Activated CD8-positive, alpha-beta T cell treated with anti-CD3 and anti-CD28 coated beads, Interleukin-2, amount 10 ng/mL, durations not matched to agents 7 days and 5 days (primary cell): Measurements from ENCODE around the gene AMBRA1. TPM values are rescaled to one million over a fixed set of nuclear protein-coding genes. Genes with fewer than 3 reads are reported as not detected.
A peak's percentile ranks its signal among the peaks of the same experiment; 100 is the strongest.
"Not testable (repeated sequence)": the region's sequence is repeated elsewhere in the genome, so short reads cannot be mapped to it uniquely, and the experiment has no call there.

Experiments used
- ATAC-seq: fragments of 150-1000 bp; cut with Tn5 transposase; one replicate; pipeline ENCODE4 v1.10.0; 2021; ENCODE audit warnings: moderate library complexity
- CTCF ChIA-PET: fragments of 350-600 bp; sonication (Branson Sonifier 250); formaldehyde crosslinking; loops from one replicate; lab custom pipeline; 2021; ENCODE audit warnings: antibody characterized with exemption; lab: Charles Lee
- POLR2A ChIA-PET: fragments of 350-600 bp; sonication (Branson Sonifier 250); formaldehyde crosslinking; loops from one replicate; lab custom pipeline; 2021; ENCODE audit warnings: antibody characterized with exemption; lab: Charles Lee
- DNase-seq: peaks from one replicate; pipeline ENCODE4 v3.0.0-alpha.2; 2020
- H3K27ac Mint-ChIP-seq: one replicate; pipeline ENCODE4 v1.8.0; 2021; ENCODE audit warnings: mild to moderate bottlenecking, mixed read lengths
- H3K27me3 Mint-ChIP-seq: one replicate; pipeline ENCODE4 v1.8.0; 2021; ENCODE audit warnings: low read depth, mixed read lengths
- H3K36me3 Mint-ChIP-seq: one replicate; pipeline ENCODE4 v1.8.0; 2021; ENCODE audit warnings: low read depth, mixed read lengths
- H3K4me1 Mint-ChIP-seq: one replicate; pipeline ENCODE4 v1.8.0; 2021; ENCODE audit warnings: low read depth, mixed read lengths
- H3K4me3 Mint-ChIP-seq: one replicate; pipeline ENCODE4 v1.8.0; 2021; ENCODE audit warnings: mild to moderate bottlenecking, mixed read lengths
- H3K9me3 Mint-ChIP-seq: one replicate; pipeline ENCODE4 v1.8.0; 2022; ENCODE audit warnings: mixed read lengths; ENCODE audit not compliant: insufficient read depth
- total RNA-seq, 2 experiments: library from RNA; stranded (reverse); gene quantifications; one replicate each; pipeline ENCODE4 v1.2.3, GENCODE V29; 2021

The AMBRA1 gene
- total RNA-seq, 2 experiments from 2014 or later = 34.0 to 35.1 TPM

DNA sequence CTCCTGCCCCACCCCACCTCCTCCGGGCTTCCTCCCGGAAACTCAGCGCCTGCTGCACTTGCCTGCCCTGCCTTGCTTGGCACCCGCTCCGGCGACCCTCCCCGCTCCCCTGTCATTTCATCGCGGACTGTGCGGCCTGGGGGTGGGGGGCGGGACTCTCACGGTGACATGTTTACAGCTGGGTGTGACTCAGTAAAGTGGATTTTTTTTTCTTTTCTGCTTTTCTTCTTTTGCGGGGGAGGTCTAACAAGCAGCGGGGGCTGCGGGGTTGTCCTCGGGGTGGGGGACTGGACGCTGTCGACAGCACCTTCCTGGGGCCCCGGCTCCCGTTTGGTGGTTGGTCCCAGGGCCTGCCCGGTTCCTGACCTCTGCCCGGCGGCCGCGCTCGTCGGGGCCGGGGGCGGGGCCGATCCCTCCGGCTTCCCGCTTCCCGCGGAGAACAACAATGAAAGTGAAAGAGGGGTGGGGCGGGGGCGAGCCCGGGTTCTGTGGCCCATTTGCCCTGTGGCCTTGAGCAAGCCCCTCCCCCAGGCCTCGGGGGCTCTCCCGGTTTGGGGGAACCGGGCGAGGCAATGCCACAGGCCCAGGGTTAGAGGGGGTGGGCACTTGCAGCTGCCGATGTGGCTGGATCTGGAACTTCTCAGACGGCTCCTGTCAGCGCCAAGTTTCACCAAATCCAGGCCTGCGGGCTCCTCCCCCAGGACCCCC, 213.3 kb downstream of the AMBRA1 start:
- H3K4me1 Mint-ChIP-seq = peaks cover 13% of the 10 kb centered on the region
- H3K36me3 Mint-ChIP-seq = peaks cover 26% of the 10 kb centered on the region
- H3K27me3 Mint-ChIP-seq = peaks cover 7% of the 10 kb centered on the region
- peak; percentile 40 for ATAC-seq
- ChIA-PET POLR2A (no interaction called here), CTCF (interaction anchor here (0.9 to 1.7 kb wide), 2 partner anchors 8 to 28 kb away, joined by 3 to 4 read pairs; no protein-coding TSS in a partner anchor)
- DNase-seq = peak; percentile 67
- H3K4me3 Mint-ChIP-seq = peak overlapping the region; percentile 66
- peak overlapping the region; percentile 67 for H3K27ac Mint-ChIP-seq
- no peaks in the 10 kb centered on the region for H3K9me3 Mint-ChIP-seq

DNA sequence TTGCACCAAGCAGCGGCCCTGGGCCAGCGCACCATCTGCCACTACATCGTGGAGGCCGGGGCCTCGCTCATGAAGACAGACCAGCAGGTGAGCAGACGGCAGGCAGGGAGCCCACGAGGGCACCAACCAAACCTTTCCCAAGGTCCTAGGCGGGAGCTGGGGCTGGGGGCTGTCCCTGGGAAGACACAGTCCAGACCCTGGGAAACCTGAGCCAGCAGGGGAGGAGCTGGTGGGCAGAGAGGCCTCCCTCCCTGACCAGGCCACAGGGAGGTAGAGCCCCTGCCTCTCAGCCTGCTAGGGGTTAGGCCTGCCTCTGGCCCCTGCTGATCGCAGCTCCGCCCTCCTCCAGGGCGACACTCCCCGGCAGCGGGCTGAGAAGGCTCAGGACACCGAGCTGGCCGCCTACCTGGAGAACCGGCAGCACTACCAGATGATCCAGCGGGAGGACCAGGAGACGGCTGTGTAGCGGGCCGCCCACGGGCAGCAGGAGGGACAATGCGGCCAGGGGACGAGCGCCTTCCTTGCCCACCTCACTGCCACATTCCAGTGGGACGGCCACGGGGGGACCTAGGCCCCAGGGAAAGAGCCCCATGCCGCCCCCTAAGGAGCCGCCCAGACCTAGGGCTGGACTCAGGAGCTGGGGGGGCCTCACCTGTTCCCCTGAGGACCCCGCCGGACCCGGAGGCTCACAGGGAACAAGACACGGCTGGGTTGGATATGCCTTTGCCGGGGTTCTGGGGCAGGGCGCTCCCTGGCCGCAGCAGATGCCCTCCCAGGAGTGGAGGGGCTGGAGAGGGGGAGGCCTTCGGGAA, 214.1 kb downstream of the AMBRA1 start:
- Mint-ChIP-seq H3K27ac (peak overlapping the region; percentile 69), H3K4me3 (peak overlapping the region; percentile 28), H3K4me1 (peaks cover 13% of the 10 kb centered on the region), H3K36me3 (peaks cover 32% of the 10 kb centered on the region)
- CTCF ChIA-PET = interaction anchor here (0.9 to 1.7 kb wide), 2 partner anchors 9 to 27 kb away, joined by 3 to 4 read pairs; no protein-coding TSS in a partner anchor
- H3K9me3 Mint-ChIP-seq, POLR2A ChIA-PET, H3K27me3 Mint-ChIP-seq, DNase-seq, ATAC-seq: not testable (repeated sequence)

DNA sequence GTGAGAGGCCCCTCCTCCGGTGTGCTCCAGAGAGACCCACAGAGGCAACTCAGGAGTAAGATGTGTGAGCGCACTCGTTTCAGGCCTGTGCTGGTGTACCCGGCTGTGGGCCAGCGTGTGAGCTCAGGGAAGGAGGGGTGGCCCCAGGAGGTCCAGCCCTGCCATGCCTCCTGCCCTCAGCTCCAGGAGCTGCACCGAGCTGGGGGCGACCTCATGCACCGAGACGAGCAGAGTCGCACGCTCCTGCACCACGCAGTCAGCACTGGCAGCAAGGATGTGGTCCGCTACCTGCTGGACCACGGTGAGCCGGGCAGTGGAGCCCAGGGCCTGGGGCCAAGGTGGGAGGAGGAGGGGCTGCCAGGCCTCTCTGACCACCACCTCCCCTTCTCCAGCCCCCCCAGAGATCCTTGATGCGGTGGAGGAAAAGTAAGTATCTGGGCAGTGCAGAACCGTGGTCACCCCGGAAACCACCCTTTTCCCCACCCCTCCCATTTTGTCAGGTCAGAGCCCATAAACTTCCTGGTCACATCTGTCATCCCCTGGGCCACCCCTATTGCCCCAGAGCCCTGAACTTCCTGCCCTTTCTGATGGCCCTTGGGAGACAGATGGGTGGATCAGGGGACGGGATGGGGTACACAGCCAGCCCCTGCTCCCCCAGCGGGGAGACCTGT, 214.9 kb downstream of the AMBRA1 start:
- peaks cover 13% of the 10 kb centered on the region for H3K4me1 Mint-ChIP-seq
- no peak for DNase-seq
- H3K4me3 Mint-ChIP-seq = no peak overlapping the region
- peaks cover 7% of the 10 kb centered on the region for H3K27me3 Mint-ChIP-seq
- ATAC-seq = no peak
- H3K27ac Mint-ChIP-seq = peak overlapping the region; percentile 69
- H3K36me3 Mint-ChIP-seq = peaks cover 36% of the 10 kb centered on the region
- ChIA-PET CTCF (interaction anchor here (0.8 to 1.4 kb wide), 4 partner anchors 10 to 27 kb away, joined by 3 to 6 read pairs (median 3); no protein-coding TSS in a partner anchor), POLR2A (interaction anchor here (1.8 kb wide), 1 partner anchor 17 kb away, joined by 7 read pairs; no protein-coding TSS in a partner anchor)
- no peaks in the 10 kb centered on the region for H3K9me3 Mint-ChIP-seq

DNA sequence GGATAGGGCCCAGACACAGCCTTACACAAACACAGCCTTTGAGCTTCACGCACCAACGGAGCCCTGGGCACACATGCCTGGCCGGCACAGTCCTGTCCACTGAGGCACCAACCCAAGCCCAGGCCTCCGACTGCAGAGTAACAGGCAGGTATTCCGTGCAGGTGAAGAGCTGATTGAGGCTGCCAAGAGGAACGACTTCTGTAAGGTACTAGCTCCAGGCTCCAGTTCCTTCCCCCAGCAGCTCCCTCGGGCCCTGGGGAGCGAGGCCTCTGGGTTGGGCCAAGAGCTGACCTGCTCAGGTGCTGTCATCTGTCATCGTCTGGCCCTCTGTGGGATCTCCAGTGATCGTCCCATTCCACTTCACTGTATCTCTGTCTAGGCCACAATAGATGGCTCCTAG, 215.5 kb downstream of the AMBRA1 start:
- Mint-ChIP-seq H3K4me3 (no peak overlapping the region), H3K27me3 (peaks cover 5% of the 10 kb centered on the region), H3K9me3 (no peaks in the 10 kb centered on the region), H3K36me3 (peaks cover 39% of the 10 kb centered on the region), H3K27ac (no peak overlapping the region), H3K4me1 (peaks cover 13% of the 10 kb centered on the region)
- POLR2A ChIA-PET = interaction anchor here (1.8 kb wide), 1 partner anchor 16 kb away, joined by 7 read pairs; no protein-coding TSS in a partner anchor
- DNase-seq (no peak), ATAC-seq (no peak)
- CTCF ChIA-PET = interaction anchor here (0.7 to 1.4 kb wide), 5 partner anchors 10 to 26 kb away, joined by 3 to 6 read pairs (median 3); no protein-coding TSS in a partner anchor

DNA sequence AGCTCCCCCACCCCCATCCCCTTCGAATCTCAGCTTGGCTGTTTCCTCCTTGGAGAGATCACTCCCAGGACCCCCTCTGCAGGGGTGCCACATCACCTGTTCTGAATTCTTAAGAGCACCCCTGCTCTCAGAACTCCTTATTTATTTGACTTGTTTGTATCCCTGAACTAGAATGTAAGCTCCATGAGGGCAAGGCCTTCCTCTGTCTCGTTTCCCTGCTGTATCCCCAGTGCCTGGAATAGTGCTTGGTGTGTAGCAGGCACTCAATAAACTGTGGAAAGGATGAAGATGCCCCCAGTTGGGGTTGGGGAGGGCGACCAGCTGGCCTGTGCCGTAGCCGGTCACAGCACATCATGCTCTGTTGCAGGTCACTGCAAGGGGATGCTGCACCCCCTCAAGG, 216.0 kb downstream of the AMBRA1 start:
- H3K27ac Mint-ChIP-seq = no peak overlapping the region

DNA sequence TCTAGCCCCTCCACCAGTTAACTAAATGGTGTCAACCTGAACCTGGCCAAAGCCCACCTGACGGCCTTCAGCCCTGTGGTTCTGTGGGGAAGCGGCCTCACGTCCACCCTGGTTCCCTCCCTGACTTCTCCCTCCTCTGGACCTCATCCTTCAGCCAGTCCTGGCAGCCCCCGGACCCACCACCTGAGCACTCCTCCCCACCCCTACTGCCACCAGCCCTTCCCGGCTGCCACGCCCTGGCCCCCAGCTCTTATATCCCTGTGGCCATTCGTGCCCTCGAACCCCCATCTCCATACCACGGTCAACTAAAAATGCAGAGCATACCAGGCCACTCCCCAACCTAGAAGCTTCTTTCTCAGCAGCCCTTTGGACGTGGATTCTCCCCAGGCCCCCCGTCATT, 216.5 kb downstream of the AMBRA1 start:
- H3K36me3 Mint-ChIP-seq = peaks cover 42% of the 10 kb centered on the region
- no peak overlapping the region for H3K4me3 Mint-ChIP-seq
- H3K27me3 Mint-ChIP-seq = peaks cover 4% of the 10 kb centered on the region
- no peaks in the 10 kb centered on the region for H3K9me3 Mint-ChIP-seq
- CTCF ChIA-PET = interaction anchor here (0.7 kb wide), 1 partner anchor 12 kb away, joined by 3 read pairs; no protein-coding TSS in a partner anchor
- H3K4me1 Mint-ChIP-seq = peaks cover 13% of the 10 kb centered on the region
- no peak overlapping the region for H3K27ac Mint-ChIP-seq
- ATAC-seq (no peak), DNase-seq (no peak)
- POLR2A ChIA-PET = interaction anchor here (1.8 kb wide), 1 partner anchor 15 kb away, joined by 7 read pairs; no protein-coding TSS in a partner anchor

More for the DNA sequence above, 216.0 kb downstream of the AMBRA1 start:
- no peaks in the 10 kb centered on the region for H3K9me3 Mint-ChIP-seq
- DNase-seq (no peak), ATAC-seq (no peak)
- CTCF ChIA-PET = interaction anchor here (0.7 to 1.4 kb wide), 5 partner anchors 9 to 26 kb away, joined by 3 to 6 read pairs (median 3); no protein-coding TSS in a partner anchor
- POLR2A ChIA-PET = interaction anchor here (1.8 kb wide), 1 partner anchor 16 kb away, joined by 7 read pairs; no protein-coding TSS in a partner anchor
- peaks cover 4% of the 10 kb centered on the region for H3K27me3 Mint-ChIP-seq
- H3K4me3 Mint-ChIP-seq = no peak overlapping the region
- H3K36me3 Mint-ChIP-seq = peaks cover 39% of the 10 kb centered on the region
- H3K4me1 Mint-ChIP-seq = peaks cover 13% of the 10 kb centered on the region

DNA sequence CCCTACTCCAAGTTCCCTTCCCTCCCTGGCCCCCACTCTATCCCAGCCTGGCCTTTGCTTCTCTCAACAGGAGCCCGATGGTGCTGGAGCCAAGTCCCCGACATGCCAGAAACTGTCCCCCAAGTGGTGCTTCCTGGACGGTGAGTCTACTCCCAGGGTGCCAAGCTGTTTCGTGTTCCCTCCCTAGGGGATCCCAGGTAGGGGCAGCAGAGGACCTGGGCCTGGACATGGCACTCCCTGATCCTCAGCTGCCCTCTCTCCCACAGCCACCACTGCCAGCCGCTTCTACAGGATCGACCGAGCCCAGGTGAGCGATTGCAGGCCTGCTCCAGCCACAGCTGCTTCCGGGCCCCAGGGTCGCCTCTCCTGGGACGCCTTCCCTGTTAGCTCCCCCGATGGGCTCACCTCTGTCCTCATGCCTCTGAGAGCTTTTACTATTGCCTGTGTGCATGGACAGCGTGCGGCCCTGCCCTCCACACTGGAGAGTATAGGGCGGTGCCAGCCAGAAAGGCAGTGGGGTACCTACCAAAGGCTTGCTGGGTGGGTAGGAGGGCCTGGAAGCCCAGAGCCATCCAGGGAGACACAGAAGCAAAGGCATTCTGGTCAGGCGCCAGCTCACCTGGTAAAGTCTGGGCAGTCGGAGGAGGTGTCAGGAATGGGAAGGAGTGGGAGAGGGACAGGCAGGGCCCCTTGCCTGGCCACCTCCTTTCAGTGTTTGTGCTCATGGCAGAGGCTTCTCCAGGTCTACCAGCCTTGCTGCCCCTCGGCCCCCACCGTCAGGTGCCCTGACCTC, 217.4 kb downstream of the AMBRA1 start:
- Mint-ChIP-seq H3K9me3 (no peaks in the 10 kb centered on the region), H3K36me3 (peaks cover 45% of the 10 kb centered on the region), H3K27ac (no peak overlapping the region), H3K4me3 (no peak overlapping the region), H3K27me3 (no peaks in the 10 kb centered on the region), H3K4me1 (peaks cover 9% of the 10 kb centered on the region)
- DNase-seq = no peak
- POLR2A ChIA-PET = interaction anchor here (0.9 kb wide), 1 partner anchor 15 kb away, joined by 3 read pairs; no protein-coding TSS in a partner anchor
- CTCF ChIA-PET = no interaction called here
- ATAC-seq = no peak

DNA sequence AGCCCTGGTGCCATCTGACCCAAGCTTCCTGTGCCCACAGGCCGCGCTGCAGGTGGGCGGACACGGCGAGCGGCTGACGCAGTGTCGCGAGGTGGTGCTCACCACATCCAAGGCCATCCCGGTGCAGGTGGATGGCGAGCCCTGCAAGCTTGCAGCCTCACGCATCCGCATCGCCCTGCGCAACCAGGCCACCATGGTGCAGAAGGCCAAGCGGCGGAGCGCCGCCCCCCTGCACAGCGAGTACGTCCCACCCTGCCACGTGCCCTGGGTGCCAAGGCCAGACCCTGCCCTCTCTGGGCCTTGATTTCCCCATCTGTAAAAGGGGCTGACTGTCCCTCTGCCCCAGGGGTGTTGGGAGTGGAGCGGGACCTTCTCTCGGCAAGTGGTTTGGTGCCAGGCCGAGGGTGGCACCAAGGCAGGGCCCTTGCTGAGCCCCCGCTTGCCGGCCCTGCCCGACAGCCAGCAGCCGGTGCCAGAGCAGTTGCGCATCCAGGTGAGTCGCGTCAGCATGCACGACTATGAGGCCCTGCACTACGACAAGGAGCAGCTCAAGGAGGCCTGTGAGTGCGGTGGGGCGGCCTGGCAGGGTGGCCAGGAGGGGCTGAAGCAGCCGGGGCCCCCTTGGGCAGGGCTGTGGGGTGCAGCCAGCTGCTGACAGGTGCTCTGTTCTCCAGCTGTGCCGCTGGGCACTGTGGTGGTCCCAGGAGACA, 218.3 kb downstream of the AMBRA1 start:
- CTCF ChIA-PET = no interaction called here
- Mint-ChIP-seq H3K4me1 (peaks cover 9% of the 10 kb centered on the region), H3K4me3 (no peak overlapping the region), H3K27me3 (no peaks in the 10 kb centered on the region), H3K36me3 (peaks cover 46% of the 10 kb centered on the region), H3K9me3 (no peaks in the 10 kb centered on the region), H3K27ac (no peak overlapping the region)
- POLR2A ChIA-PET = interaction anchor here (0.9 kb wide), 1 partner anchor 14 kb away, joined by 3 read pairs; no protein-coding TSS in a partner anchor
- ATAC-seq = no peak
- no peak for DNase-seq

DNA sequence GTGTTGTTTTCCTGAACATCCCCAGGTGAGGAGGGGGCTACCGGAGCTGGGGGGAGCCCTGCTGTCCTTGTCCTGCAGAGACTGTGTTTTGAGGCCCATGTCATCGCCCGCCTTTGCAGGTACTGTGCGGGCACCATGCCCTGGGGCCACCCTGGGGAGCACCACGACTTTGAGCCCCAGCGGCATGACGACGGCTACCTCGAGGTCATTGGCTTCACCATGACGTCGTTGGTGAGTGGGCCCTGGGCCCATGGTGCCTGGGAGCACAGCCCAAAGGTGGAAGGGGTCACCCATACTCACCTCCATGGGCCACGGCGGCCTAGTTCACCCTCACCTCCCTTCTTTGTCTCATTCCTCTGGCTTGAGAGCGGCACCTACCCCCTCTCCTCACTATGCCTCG, 219.0 kb downstream of the AMBRA1 start:
- Mint-ChIP-seq H3K4me3 (no peak overlapping the region), H3K27ac (no peak overlapping the region), H3K9me3 (no peaks in the 10 kb centered on the region), H3K4me1 (peaks cover 8% of the 10 kb centered on the region), H3K36me3 (peaks cover 53% of the 10 kb centered on the region), H3K27me3 (no peaks in the 10 kb centered on the region)
- ChIA-PET CTCF (interaction anchor here (1.4 kb wide), 1 partner anchor 14 kb away, joined by 3 read pairs; no protein-coding TSS in a partner anchor), POLR2A (no interaction called here)
- DNase-seq (no peak), ATAC-seq (no peak)
